Measurements from ENCODE around the gene RNF169. TPM values are rescaled to one million over a fixed set of nuclear protein-coding genes. Genes with fewer than 3 reads are reported as not detected.

Gene RNF169
- total RNA-seq, 3 donors from 2014 or later = 16.5 to 36.1 (median 27.2) TPM

DNA sequence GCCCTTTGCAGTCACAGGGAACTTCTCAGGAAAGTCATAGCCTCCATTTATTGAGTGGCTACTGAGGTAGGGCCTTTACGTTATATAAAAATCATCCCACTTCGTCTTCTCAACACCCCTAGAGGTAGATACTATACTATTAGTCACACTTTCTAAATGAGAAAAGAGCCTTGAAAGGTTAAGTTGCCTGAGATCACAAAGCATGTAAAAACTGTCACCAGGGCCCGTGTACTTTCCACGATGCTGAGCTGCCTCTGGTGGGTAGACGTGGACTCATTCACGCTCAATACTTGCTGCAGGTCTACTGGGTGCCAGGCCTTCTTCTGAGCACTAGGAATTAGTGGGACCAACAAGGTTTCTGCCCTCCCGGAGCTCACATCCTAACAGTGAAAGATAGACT lies 33.7 kb upstream of the RNF169 start:
- TF ChIP-seq POLR2A (IDR thresholded peaks at IDR 0.05) (no peak), POLR2AphosphoS5 (IDR thresholded peaks at IDR 0.05) (no peak)
- TF ChIP-seq, protein P1, sequence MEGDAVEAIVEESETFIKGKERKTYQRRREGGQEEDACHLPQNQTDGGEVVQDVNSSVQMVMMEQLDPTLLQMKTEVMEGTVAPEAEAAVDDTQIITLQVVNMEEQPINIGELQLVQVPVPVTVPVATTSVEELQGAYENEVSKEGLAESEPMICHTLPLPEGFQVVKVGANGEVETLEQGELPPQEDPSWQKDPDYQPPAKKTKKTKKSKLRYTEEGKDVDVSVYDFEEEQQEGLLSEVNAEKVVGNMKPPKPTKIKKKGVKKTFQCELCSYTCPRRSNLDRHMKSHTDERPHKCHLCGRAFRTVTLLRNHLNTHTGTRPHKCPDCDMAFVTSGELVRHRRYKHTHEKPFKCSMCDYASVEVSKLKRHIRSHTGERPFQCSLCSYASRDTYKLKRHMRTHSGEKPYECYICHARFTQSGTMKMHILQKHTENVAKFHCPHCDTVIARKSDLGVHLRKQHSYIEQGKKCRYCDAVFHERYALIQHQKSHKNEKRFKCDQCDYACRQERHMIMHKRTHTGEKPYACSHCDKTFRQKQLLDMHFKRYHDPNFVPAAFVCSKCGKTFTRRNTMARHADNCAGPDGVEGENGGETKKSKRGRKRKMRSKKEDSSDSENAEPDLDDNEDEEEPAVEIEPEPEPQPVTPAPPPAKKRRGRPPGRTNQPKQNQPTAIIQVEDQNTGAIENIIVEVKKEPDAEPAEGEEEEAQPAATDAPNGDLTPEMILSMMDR (IDR thresholded peaks at IDR 0.05) = no peak
- intact Hi-C loops (cut with DNase I; ENCODE audit: low total_unique reads) = no loop called here
- no peak for DNase-seq (ENCODE audit: low spot score in 2 of 2)
- no peaks in the 10 kb centered on the region for H3K9me3 ChIP-seq
- no peaks in the 10 kb centered on the region for H3K4me1 ChIP-seq
- H3K27ac ChIP-seq = no peak overlapping the region
- H3K4me3 ChIP-seq = no peak overlapping the region
- H3K27me3 ChIP-seq = no peaks in the 10 kb centered on the region
- H3K36me3 ChIP-seq = no peaks in the 10 kb centered on the region

DNA sequence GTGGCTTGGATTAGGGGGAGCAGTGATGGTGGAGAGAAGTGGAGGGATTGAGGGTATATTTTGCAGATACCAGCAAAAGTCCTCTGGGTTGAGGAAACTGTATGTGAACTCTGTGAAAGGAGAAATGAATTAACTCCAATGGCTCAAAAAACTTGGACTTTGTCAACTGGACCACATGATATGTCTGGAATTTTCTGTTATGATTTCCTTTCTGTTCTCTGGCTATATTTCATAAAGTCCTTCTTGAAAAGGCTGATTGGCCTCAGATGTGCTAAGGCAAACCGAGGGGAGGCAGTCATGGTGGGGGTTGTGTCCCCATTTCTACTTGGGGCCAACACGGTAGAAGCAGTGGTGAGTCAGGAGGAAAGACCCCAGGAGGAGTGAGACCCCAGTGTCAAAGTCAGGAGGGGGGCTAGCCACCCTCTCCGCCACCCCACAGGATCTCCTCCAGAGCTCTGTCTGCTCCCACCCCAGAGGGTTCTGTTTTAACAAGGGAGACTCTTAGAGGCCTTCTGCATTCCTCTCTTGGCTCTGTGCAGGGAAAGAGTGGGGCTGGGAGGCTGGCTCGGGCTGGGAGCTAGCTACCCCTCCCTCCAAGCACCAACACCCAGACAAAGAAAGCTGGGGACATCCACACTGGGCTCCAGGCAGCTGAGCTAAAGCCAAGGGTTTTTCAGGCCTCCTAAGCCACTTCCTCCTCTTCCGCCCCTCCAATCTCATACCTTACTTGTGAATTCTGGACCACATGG lies 31.3 kb upstream of the RNF169 start:
- intact Hi-C loops (cut with DNase I; ENCODE audit: low total_unique reads) = no loop called here
- H3K27ac ChIP-seq = peak overlapping the region; percentile 50 to 83
- no peaks in the 10 kb centered on the region for H3K36me3 ChIP-seq
- TF ChIP-seq, protein P1 (IDR thresholded peaks at IDR 0.05) = no peak
- TF ChIP-seq POLR2AphosphoS5 (IDR thresholded peaks at IDR 0.05) = no peak
- TF ChIP-seq POLR2A (IDR thresholded peaks at IDR 0.05) = no peak
- no peak for DNase-seq (ENCODE audit: low spot score in 2 of 2)
- no peaks in the 10 kb centered on the region for H3K9me3 ChIP-seq
- H3K27me3 ChIP-seq = no peaks in the 10 kb centered on the region
- peaks cover 0 to 3% of the 10 kb centered on the region in 2 donors for H3K4me1 ChIP-seq
- no peak overlapping the region for H3K4me3 ChIP-seq

DNA sequence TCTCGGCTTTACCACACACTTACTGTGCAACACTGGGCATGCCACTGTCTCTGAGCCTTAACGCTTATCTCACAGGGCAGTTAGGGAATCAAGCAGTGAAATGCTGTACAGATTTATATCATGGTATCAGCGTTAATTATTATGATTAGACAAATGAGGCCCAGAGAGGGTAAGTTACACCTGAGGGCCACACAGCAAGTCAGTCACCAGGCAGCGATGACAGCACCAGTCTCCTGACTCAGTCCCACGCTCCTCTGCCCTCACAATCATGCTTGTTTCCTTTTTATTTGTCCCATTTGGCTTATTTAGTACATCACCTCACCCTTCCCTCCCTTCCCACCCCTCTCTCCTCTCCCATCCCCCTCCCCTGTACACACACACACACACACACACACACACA lies 29.6 kb upstream of the RNF169 start:
- Histone ChIP-seq H3K4me3 (no peak overlapping the region), H3K27me3 (no peaks in the 10 kb centered on the region), H3K4me1 (peaks cover 0 to 3% of the 10 kb centered on the region in 2 donors), H3K9me3 (no peaks in the 10 kb centered on the region), H3K27ac (no peak overlapping the region), H3K36me3 (no peaks in the 10 kb centered on the region)
- DNase-seq (ENCODE audit: low spot score in 2 of 2) = no peak
- intact Hi-C loops (cut with DNase I; ENCODE audit: low total_unique reads) = no loop called here
- TF ChIP-seq POLR2AphosphoS5 (IDR thresholded peaks at IDR 0.05) (no peak), POLR2A (IDR thresholded peaks at IDR 0.05) (no peak)
- TF ChIP-seq, protein P1 (IDR thresholded peaks at IDR 0.05) = no peak

DNA sequence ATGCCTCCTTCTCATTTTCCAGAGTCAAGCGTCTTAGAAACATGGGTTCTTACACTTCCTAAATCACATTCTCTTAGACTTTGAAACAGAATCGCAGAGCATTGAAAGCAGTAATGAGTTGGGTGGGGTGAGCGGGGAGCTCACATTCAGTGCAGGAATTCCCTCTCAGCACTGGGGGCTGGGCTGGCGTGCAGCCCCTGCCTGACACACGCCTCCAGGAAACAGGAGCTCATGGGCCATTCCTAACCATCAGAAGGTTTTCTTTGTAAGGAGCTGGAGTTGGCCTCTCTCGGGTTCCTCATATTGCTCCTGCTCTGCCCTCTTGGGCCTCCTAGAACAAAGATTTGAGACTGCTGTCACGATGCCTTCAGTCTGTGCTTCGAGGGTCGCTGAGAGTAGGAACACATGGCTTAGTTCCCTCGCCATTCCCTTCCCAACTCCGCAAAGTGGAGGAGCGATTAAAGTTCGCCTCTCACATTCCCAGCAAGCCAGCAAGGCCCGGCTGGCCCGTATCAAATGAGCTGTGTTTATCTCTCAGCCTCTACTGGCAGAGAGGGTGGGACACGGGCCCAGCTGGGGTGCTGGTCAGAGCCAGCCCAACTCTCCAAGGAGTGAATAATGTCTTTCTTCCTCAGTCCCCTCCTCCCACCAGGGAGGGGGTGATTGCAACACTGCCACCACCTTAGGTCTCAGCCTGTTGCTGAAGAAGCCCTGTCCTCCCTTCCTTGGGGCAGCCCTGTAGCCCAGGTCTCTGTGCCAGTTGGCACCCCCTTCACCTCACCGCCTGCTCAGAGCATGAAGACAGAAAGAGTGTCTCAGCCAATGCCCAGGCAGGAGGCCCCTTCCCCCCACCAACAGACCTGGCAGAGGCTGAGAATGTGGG lies 27.8 kb upstream of the RNF169 start:
- Histone ChIP-seq H3K36me3 (no peaks in the 10 kb centered on the region), H3K27ac (peak overlapping the region; percentile 50 to 82), H3K4me3 (no peak overlapping the region), H3K9me3 (no peaks in the 10 kb centered on the region), H3K27me3 (no peaks in the 10 kb centered on the region), H3K4me1 (peaks cover 0 to 3% of the 10 kb centered on the region in 2 donors)
- intact Hi-C loops (cut with DNase I; ENCODE audit: low total_unique reads) = no loop called here
- DNase-seq (ENCODE audit: low spot score in 2 of 2) = peak in 1 of 2 donors; percentile 65
- TF ChIP-seq, protein P1 (IDR thresholded peaks at IDR 0.05) = no peak
- TF ChIP-seq POLR2AphosphoS5 (IDR thresholded peaks at IDR 0.05) (no peak), POLR2A (IDR thresholded peaks at IDR 0.05) (no peak)

DNA sequence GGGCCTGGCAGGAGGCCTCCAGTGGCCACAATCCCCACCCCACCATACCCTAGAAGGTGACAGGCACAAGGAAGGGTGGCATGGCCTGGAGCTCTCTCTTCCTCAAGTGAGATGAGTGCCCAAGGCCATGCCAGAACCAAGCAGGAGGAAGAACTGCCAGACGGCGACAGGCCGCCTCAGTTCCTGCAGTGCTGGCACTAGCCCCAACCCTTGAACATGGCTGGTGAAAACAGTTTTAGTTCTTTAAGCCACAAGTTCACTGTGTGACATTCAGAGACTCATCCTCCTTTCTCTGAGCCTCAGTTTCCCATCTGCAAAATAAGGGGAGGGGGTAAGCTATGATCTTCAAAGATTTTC lies 27.2 kb upstream of the RNF169 start:
- TF ChIP-seq, protein P1 (IDR thresholded peaks at IDR 0.05) = no peak
- TF ChIP-seq POLR2AphosphoS5 (IDR thresholded peaks at IDR 0.05) (no peak), POLR2A (IDR thresholded peaks at IDR 0.05) (no peak)
- intact Hi-C loops (cut with DNase I; ENCODE audit: low total_unique reads) = no loop called here
- peaks cover 0 to 3% of the 10 kb centered on the region in 2 donors for H3K4me1 ChIP-seq

More for the DNA sequence above, 27.2 kb upstream of the RNF169 start:
- Histone ChIP-seq H3K27ac (peak overlapping the region; percentile 50 to 82), H3K9me3 (no peaks in the 10 kb centered on the region), H3K36me3 (no peaks in the 10 kb centered on the region), H3K4me3 (no peak overlapping the region), H3K27me3 (no peaks in the 10 kb centered on the region)
- DNase-seq (ENCODE audit: low spot score in 2 of 2) = no peak

Measured in breast epithelium (tissue), 4 donors.